ENCODE results near the gene TGIF1. TPM values are rescaled to one million over a fixed set of nuclear protein-coding genes. Genes with fewer than 3 reads are reported as not detected.

TGIF1 gene
- total and polyA plus RNA-seq, 10 of the 15 experiments (the other 5 are each of a cell fraction or from before 2014, with no cell fraction given), result 1.8 to 8.5 (median 6.4) TPM

- no peaks in the 10 kb centered on the region; a peak in 1 of 4 replicates for H3K27me3 ChIP-seq (replicated peaks in 1 of 2; ENCODE audit: control insufficient read depth in 2 of 2, insufficient read depth in 2 of 2, low read length in 1 of 2)
- no peaks in the 10 kb centered on the region for H4K20me1 ChIP-seq (ENCODE audit: control insufficient read depth, insufficient read depth)
- H3K79me2 ChIP-seq (ENCODE audit: control insufficient read depth, insufficient read depth, low read length), result no peaks in the 10 kb centered on the region
- FAIRE-seq (no peak), DNase-seq (ENCODE audit: low read depth, low spot score) (no peak), ATAC-seq (no peak)
- intact Hi-C loops (cut with micrococcal nuclease; ENCODE audit: unreplicated experiment) (no loop called here), in situ Hi-C loops (cut with MboI) (no loop called here)
- POLR2A ChIA-PET, result no interaction called here
- H3K4me3 ChIP-seq, result no peak overlapping the region
- H3K4me2 ChIP-seq (ENCODE audit: control insufficient read depth, insufficient read depth), result no peak overlapping the region
- 40% methylated on average over 6 of the region's 6 CpGs for WGBS (ENCODE audit: insufficient coverage, insufficient replicate concordance, low lambda C conversion rate, missing lambda C conversion rate)
- H3K9me3 ChIP-seq (replicated peaks; ENCODE audit: control insufficient read depth, insufficient read depth, low read length), result no peaks in the 10 kb centered on the region
- no TSS peak for BruUV-seq (replicated peaks)
- SMC1A ChIA-PET (ENCODE audit: uncharacterized antibody, unreplicated experiment), result no interaction called here
- RAD21 ChIA-PET (ENCODE audit: unreplicated experiment), result no interaction called here
- H3K4me1 ChIP-seq (ENCODE audit: control insufficient read depth, insufficient read depth, low read length), result no peaks in the 10 kb centered on the region
- CTCF ChIA-PET, result interaction anchor here (1.1 kb wide), 1 partner anchor 95 kb away, joined by 6 read pairs; no protein-coding TSS in a partner anchor
- H2AFZ ChIP-seq (ENCODE audit: control insufficient read depth, low read depth, low read length), result no peak overlapping the region
- H3K9ac ChIP-seq (ENCODE audit: control insufficient read depth, insufficient read depth, low read length), result no peak overlapping the region
- TF ChIP-seq NFYB (IDR thresholded peaks at IDR 0.05; ENCODE audit: insufficient read depth, low read depth, low read length), result no peak
- TF ChIP-seq MTA2 (IDR thresholded peaks at IDR 0.05; ENCODE audit: low read depth), result peak; percentile 28; the same call in 1 of the 2 replicates
- TF ChIP-seq SPI1 (IDR thresholded peaks at IDR 0.05; ENCODE audit: borderline replicate concordance, insufficient read depth, low read depth, low read length), result peak; percentile 66; the same call in 1 of the 2 replicates
- TF ChIP-seq PKNOX1 (IDR thresholded peaks at IDR 0.05), result peak; percentile 36; the same call in 1 of the 2 replicates
- H3K36me3 ChIP-seq (ENCODE audit: control insufficient read depth in 2 of 2, insufficient read depth in 2 of 2, low read length in 1 of 2), result no peaks in the 10 kb centered on the region
- no peak overlapping the region for H3K27ac ChIP-seq (ENCODE audit: control insufficient read depth, insufficient read depth)
These were observed 39.5 kb downstream of the TGIF1 start for GRCh38 chr18:3489462-3489861.

- H3K27me3 ChIP-seq (replicated peaks in 1 of 2; ENCODE audit: control insufficient read depth in 2 of 2, insufficient read depth in 2 of 2, low read length in 1 of 2), result no peaks in the 10 kb centered on the region; a peak in 1 of 4 replicates
- no peaks in the 10 kb centered on the region for H3K9me3 ChIP-seq (replicated peaks; ENCODE audit: control insufficient read depth, insufficient read depth, low read length)
- FAIRE-seq (no peak), ATAC-seq (no peak), DNase-seq (ENCODE audit: low read depth, low spot score) (no peak)
- H2AFZ ChIP-seq (ENCODE audit: control insufficient read depth, low read depth, low read length), result no peak overlapping the region
- ChIA-PET SMC1A (ENCODE audit: uncharacterized antibody, unreplicated experiment) (interaction anchor here (0.9 to 2.5 kb wide), 3 partner anchors 13 to 94 kb away, joined by 3 to 12 read pairs (median 4); no protein-coding TSS in a partner anchor), RAD21 (ENCODE audit: unreplicated experiment) (no interaction called here), POLR2A (interaction anchor here (0.6 kb wide), 1 partner anchor 148 kb away, joined by 4 read pairs; no protein-coding TSS in a partner anchor), CTCF (interaction anchor here (1.5 kb wide), 1 partner anchor 10 kb away, joined by 5 read pairs; no protein-coding TSS in a partner anchor)
- 4% methylated on average over 1 of the region's 1 CpG for WGBS (ENCODE audit: insufficient coverage, insufficient replicate concordance, low lambda C conversion rate, missing lambda C conversion rate)
- no peaks in the 10 kb centered on the region for H3K36me3 ChIP-seq (ENCODE audit: control insufficient read depth in 2 of 2, insufficient read depth in 2 of 2, low read length in 1 of 2)
- no peak overlapping the region for H3K4me3 ChIP-seq
- in situ Hi-C loops (cut with MboI), result no loop called here
- no peak overlapping the region for H3K4me2 ChIP-seq (ENCODE audit: control insufficient read depth, insufficient read depth)
- H3K79me2 ChIP-seq (ENCODE audit: control insufficient read depth, insufficient read depth, low read length), result no peaks in the 10 kb centered on the region
- intact Hi-C loops (cut with micrococcal nuclease; ENCODE audit: unreplicated experiment), result no loop called here
- no peaks in the 10 kb centered on the region for H4K20me1 ChIP-seq (ENCODE audit: control insufficient read depth, insufficient read depth)
- no peak overlapping the region for H3K9ac ChIP-seq (ENCODE audit: control insufficient read depth, insufficient read depth, low read length)
- no peak overlapping the region for H3K27ac ChIP-seq (ENCODE audit: control insufficient read depth, insufficient read depth)
- H3K4me1 ChIP-seq (ENCODE audit: control insufficient read depth, insufficient read depth, low read length), result no peaks in the 10 kb centered on the region
- no TSS peak for BruUV-seq (replicated peaks)
- TF ChIP-seq ZBTB40 (IDR thresholded peaks at IDR 0.05; ENCODE audit: borderline replicate concordance) (no peak), TCF12 (IDR thresholded peaks at IDR 0.05; ENCODE audit: low read depth, low read length) (no peak), TARDBP (IDR thresholded peaks at IDR 0.05; ENCODE audit: borderline replicate concordance) (no peak)
These were observed 42.1 kb downstream of the TGIF1 start for GRCh38 chr18:3491981-3492555.

Data from GM12878 (cell line).